ENCODE data around the gene ERGIC1. TPM values are rescaled to one million over a fixed set of nuclear protein-coding genes. Genes with fewer than 3 reads are reported as not detected.

The ERGIC1 gene
- polyA plus RNA-seq, 4 donors: 58.1 to 127 (median 94.1) TPM

GRCh38 chr5:172939071-172939470, 105.0 kb downstream of the ERGIC1 start:
- H3K36me3 ChIP-seq (ENCODE audit: control insufficient read depth in 3 of 3, insufficient read depth in 2 of 3, low read depth in 1 of 3, low read length in 3 of 3): peaks cover 7 to 89% (median 15%) of the 10 kb centered on the region in 3 donors
- H3K27me3 ChIP-seq (ENCODE audit: control insufficient read depth in 3 of 3, insufficient read depth in 3 of 3, low read length in 3 of 3): no peaks in the 10 kb centered on the region
- WGBS, 3 donors: 80 to 87% (median 84%) methylated on average over 10 of the region's 10 CpGs
- H3K4me3 ChIP-seq (ENCODE audit: low read depth in 1 of 3, low read length in 3 of 3): no peak overlapping the region
- no peak for FAIRE-seq
- H3K4me1 ChIP-seq (ENCODE audit: control insufficient read depth in 3 of 3, insufficient read depth in 2 of 3, low read depth in 1 of 3, low read length in 2 of 3): no peaks in the 10 kb centered on the region
- no peak for DNase-seq
- no peaks in the 10 kb centered on the region for H3K9me3 ChIP-seq (ENCODE audit: control insufficient read depth in 2 of 2, insufficient read depth in 1 of 2, low read depth in 1 of 2, low read length in 1 of 2)
- no peak overlapping the region for H3K27ac ChIP-seq (ENCODE audit: low read depth in 1 of 3, low read length in 2 of 3)

- peaks cover 7 to 86% (median 15%) of the 10 kb centered on the region in 3 donors for H3K36me3 ChIP-seq (ENCODE audit: control insufficient read depth in 3 of 3, insufficient read depth in 2 of 3, low read depth in 1 of 3, low read length in 3 of 3)
- H3K9me3 ChIP-seq (ENCODE audit: control insufficient read depth in 2 of 2, insufficient read depth in 1 of 2, low read depth in 1 of 2, low read length in 1 of 2): no peaks in the 10 kb centered on the region
- no peak overlapping the region for H3K27ac ChIP-seq (ENCODE audit: low read depth in 1 of 3, low read length in 2 of 3)
- no peak for FAIRE-seq
- no peaks in the 10 kb centered on the region for H3K4me1 ChIP-seq (ENCODE audit: control insufficient read depth in 3 of 3, insufficient read depth in 2 of 3, low read depth in 1 of 3, low read length in 2 of 3)
- no peak for DNase-seq
- no peak overlapping the region for H3K4me3 ChIP-seq (ENCODE audit: low read depth in 1 of 3, low read length in 3 of 3)
- H3K27me3 ChIP-seq (ENCODE audit: control insufficient read depth in 3 of 3, insufficient read depth in 3 of 3, low read length in 3 of 3): no peaks in the 10 kb centered on the region
- 79 to 85% (median 85%) methylated on average over 16 of the region's 16 CpGs for WGBS, 3 donors
These were observed 105.7 kb downstream of the ERGIC1 start for GRCh38 chr5:172939611-172940267.

GRCh38 chr5:172940268-172941066, 106.4 kb downstream of the ERGIC1 start:
- no peaks in the 10 kb centered on the region for H3K9me3 ChIP-seq (ENCODE audit: control insufficient read depth in 2 of 2, insufficient read depth in 1 of 2, low read depth in 1 of 2, low read length in 1 of 2)
- no peak for DNase-seq
- WGBS, 3 donors: 91 to 93% (median 92%) methylated on average over 15 of the region's 15 CpGs
- H3K27me3 ChIP-seq (ENCODE audit: control insufficient read depth in 3 of 3, insufficient read depth in 3 of 3, low read length in 3 of 3): no peaks in the 10 kb centered on the region
- no peak overlapping the region for H3K27ac ChIP-seq (ENCODE audit: low read depth in 1 of 3, low read length in 2 of 3)
- FAIRE-seq: no peak
- no peak overlapping the region for H3K4me3 ChIP-seq (ENCODE audit: low read depth in 1 of 3, low read length in 3 of 3)
- H3K4me1 ChIP-seq (ENCODE audit: control insufficient read depth in 3 of 3, insufficient read depth in 2 of 3, low read depth in 1 of 3, low read length in 2 of 3): no peaks in the 10 kb centered on the region
- peaks cover 2 to 86% (median 15%) of the 10 kb centered on the region in 3 donors for H3K36me3 ChIP-seq (ENCODE audit: control insufficient read depth in 3 of 3, insufficient read depth in 2 of 3, low read depth in 1 of 3, low read length in 3 of 3)

- Histone ChIP-seq H3K27ac (ENCODE audit: low read depth in 1 of 3, low read length in 2 of 3) (no peak overlapping the region), H3K4me1 (ENCODE audit: control insufficient read depth in 3 of 3, insufficient read depth in 2 of 3, low read depth in 1 of 3, low read length in 2 of 3) (no peaks in the 10 kb centered on the region), H3K36me3 (ENCODE audit: control insufficient read depth in 3 of 3, insufficient read depth in 2 of 3, low read depth in 1 of 3, low read length in 3 of 3) (peaks cover 2 to 87% (median 14%) of the 10 kb centered on the region in 3 donors), H3K27me3 (ENCODE audit: control insufficient read depth in 3 of 3, insufficient read depth in 3 of 3, low read length in 3 of 3) (no peaks in the 10 kb centered on the region), H3K4me3 (ENCODE audit: low read depth in 1 of 3, low read length in 3 of 3) (no peak overlapping the region), H3K9me3 (ENCODE audit: control insufficient read depth in 2 of 2, insufficient read depth in 1 of 2, low read depth in 1 of 2, low read length in 1 of 2) (no peaks in the 10 kb centered on the region)
- no peak for DNase-seq
- WGBS, 3 donors: 58 to 66% (median 65%) methylated on average over 4 of the region's 4 CpGs
- FAIRE-seq: no peak
These were observed 107.0 kb downstream of the ERGIC1 start for GRCh38 chr5:172941067-172941516.

- WGBS, 3 donors: 90 to 95% (median 91%) methylated on average over 11 of the region's 11 CpGs
- no peak for DNase-seq
- peaks cover 0 to 90% (median 16%) of the 10 kb centered on the region in 3 donors for H3K36me3 ChIP-seq (ENCODE audit: control insufficient read depth in 3 of 3, insufficient read depth in 2 of 3, low read depth in 1 of 3, low read length in 3 of 3)
- no peak overlapping the region for H3K27ac ChIP-seq (ENCODE audit: low read depth in 1 of 3, low read length in 2 of 3)
- no peaks in the 10 kb centered on the region for H3K4me1 ChIP-seq (ENCODE audit: control insufficient read depth in 3 of 3, insufficient read depth in 2 of 3, low read depth in 1 of 3, low read length in 2 of 3)
- H3K4me3 ChIP-seq (ENCODE audit: low read depth in 1 of 3, low read length in 3 of 3): no peak overlapping the region
- H3K9me3 ChIP-seq (ENCODE audit: control insufficient read depth in 2 of 2, insufficient read depth in 1 of 2, low read depth in 1 of 2, low read length in 1 of 2): no peaks in the 10 kb centered on the region
- no peak for FAIRE-seq
- H3K27me3 ChIP-seq (ENCODE audit: control insufficient read depth in 3 of 3, insufficient read depth in 3 of 3, low read length in 3 of 3): no peaks in the 10 kb centered on the region
These were observed 108.5 kb downstream of the ERGIC1 start for GRCh38 chr5:172942556-172942955.

- peaks cover 0 to 89% (median 16%) of the 10 kb centered on the region in 3 donors for H3K36me3 ChIP-seq (ENCODE audit: control insufficient read depth in 3 of 3, insufficient read depth in 2 of 3, low read depth in 1 of 3, low read length in 3 of 3)
- H3K27ac ChIP-seq (ENCODE audit: low read depth in 1 of 3, low read length in 2 of 3): no peak overlapping the region
- DNase-seq: no peak
- FAIRE-seq: no peak
- no peaks in the 10 kb centered on the region for H3K9me3 ChIP-seq (ENCODE audit: control insufficient read depth in 2 of 2, insufficient read depth in 1 of 2, low read depth in 1 of 2, low read length in 1 of 2)
- H3K4me1 ChIP-seq (ENCODE audit: control insufficient read depth in 3 of 3, insufficient read depth in 2 of 3, low read depth in 1 of 3, low read length in 2 of 3): no peaks in the 10 kb centered on the region
- 72 to 88% (median 84%) methylated on average over 18 of the region's 18 CpGs for WGBS, 3 donors
- no peak overlapping the region for H3K4me3 ChIP-seq (ENCODE audit: low read depth in 1 of 3, low read length in 3 of 3)
- H3K27me3 ChIP-seq (ENCODE audit: control insufficient read depth in 3 of 3, insufficient read depth in 3 of 3, low read length in 3 of 3): no peaks in the 10 kb centered on the region
These were observed 109.3 kb downstream of the ERGIC1 start for GRCh38 chr5:172943283-172943841.

GRCh38 chr5:172943906-172944305, 109.9 kb downstream of the ERGIC1 start:
- Histone ChIP-seq H3K4me3 (ENCODE audit: low read depth in 1 of 3, low read length in 3 of 3) (no peak overlapping the region), H3K4me1 (ENCODE audit: control insufficient read depth in 3 of 3, insufficient read depth in 2 of 3, low read depth in 1 of 3, low read length in 2 of 3) (no peaks in the 10 kb centered on the region), H3K36me3 (ENCODE audit: control insufficient read depth in 3 of 3, insufficient read depth in 2 of 3, low read depth in 1 of 3, low read length in 3 of 3) (peaks cover 0 to 88% (median 16%) of the 10 kb centered on the region in 3 donors), H3K27me3 (ENCODE audit: control insufficient read depth in 3 of 3, insufficient read depth in 3 of 3, low read length in 3 of 3) (no peaks in the 10 kb centered on the region), H3K27ac (ENCODE audit: low read depth in 1 of 3, low read length in 2 of 3) (no peak overlapping the region), H3K9me3 (ENCODE audit: control insufficient read depth in 2 of 2, insufficient read depth in 1 of 2, low read depth in 1 of 2, low read length in 1 of 2) (no peaks in the 10 kb centered on the region)
- DNase-seq (no peak), FAIRE-seq (no peak)
- WGBS, 3 donors: 87 to 94% (median 90%) methylated on average over 8 of the region's 8 CpGs

- H3K27ac ChIP-seq (ENCODE audit: low read depth in 1 of 3, low read length in 2 of 3): no peak overlapping the region
- peaks cover 0 to 85% (median 16%) of the 10 kb centered on the region in 3 donors for H3K36me3 ChIP-seq (ENCODE audit: control insufficient read depth in 3 of 3, insufficient read depth in 2 of 3, low read depth in 1 of 3, low read length in 3 of 3)
- 88 to 92% (median 91%) methylated on average over 6 of the region's 6 CpGs for WGBS, 3 donors
- no peak overlapping the region for H3K4me3 ChIP-seq (ENCODE audit: low read depth in 1 of 3, low read length in 3 of 3)
- DNase-seq: no peak
- no peak for FAIRE-seq
- H3K9me3 ChIP-seq (ENCODE audit: control insufficient read depth in 2 of 2, insufficient read depth in 1 of 2, low read depth in 1 of 2, low read length in 1 of 2): no peaks in the 10 kb centered on the region
- no peaks in the 10 kb centered on the region for H3K4me1 ChIP-seq (ENCODE audit: control insufficient read depth in 3 of 3, insufficient read depth in 2 of 3, low read depth in 1 of 3, low read length in 2 of 3)
- H3K27me3 ChIP-seq (ENCODE audit: control insufficient read depth in 3 of 3, insufficient read depth in 3 of 3, low read length in 3 of 3): no peaks in the 10 kb centered on the region
These were observed 110.7 kb downstream of the ERGIC1 start for GRCh38 chr5:172944741-172945140.

Measured in small intestine (tissue), 7 donors.